Keratinocyte (primary cell): ENCODE results near the gene EWSR1.

ENCODE experiments used
- CTCF ChIP-seq, 3 experiments: IDR thresholded peaks in 1 of 3; conservative IDR thresholded peaks in 1 of 3; optimal IDR thresholded peaks in 1 of 3; 2 replicates in 2 of 3; 3 replicates in 1 of 3; pipeline versions ENCODE3 to v1.5.1; 2011; ENCODE audit warnings: low read length in 3 of 3, mild to moderate bottlenecking in 3 of 3, moderate library complexity in 2 of 3, control low read depth in 1 of 3, inconsistent platforms in 1 of 3; ENCODE audit not compliant: insufficient read depth in 2 of 3; ENCODE audit errors: extremely low read depth in 1 of 3
- EZH2 ChIP-seq: IDR thresholded peaks from one replicate; pipeline ENCODE4 v1.6.1; 2012; ENCODE audit warnings: inconsistent platforms, mild to moderate bottlenecking, low read length, moderate library complexity

DNA sequence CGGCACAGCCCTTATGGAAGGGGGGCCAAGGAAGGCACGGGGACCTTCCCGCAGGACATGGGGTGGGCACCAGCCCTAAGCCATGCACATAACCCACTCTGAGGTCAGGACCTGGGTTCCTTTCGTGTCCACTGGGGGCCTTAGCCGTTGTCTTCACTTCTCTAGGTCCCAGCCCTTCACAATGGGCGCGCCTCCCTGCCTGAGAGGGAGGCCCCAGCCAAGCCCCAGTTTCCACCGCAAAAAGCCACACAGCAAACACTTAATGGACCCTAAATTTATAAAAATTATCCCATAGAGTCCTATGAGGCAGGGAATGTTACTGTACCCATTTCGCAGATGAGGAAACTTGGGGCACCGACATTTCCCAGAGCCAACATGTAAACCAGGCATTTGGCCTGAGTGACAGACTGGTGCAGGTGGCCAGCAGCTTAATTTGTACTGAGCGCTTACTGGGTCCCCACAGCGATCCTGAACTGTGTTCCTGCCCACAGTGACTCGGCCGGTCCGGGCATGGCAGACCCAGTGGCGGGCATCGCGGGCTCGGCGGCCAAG is 39.6 kb downstream of the EWSR1 start:
- TF ChIP-seq CTCF (optimal IDR thresholded peaks at IDR 0.05 in 1 of 3, IDR thresholded peaks at IDR 0.05 in 1 of 3, conservative IDR thresholded peaks at IDR 0.05 in 1 of 3; ENCODE audit: extremely low read depth in 1 of 3, insufficient read depth in 2 of 3, low read length in 3 of 3) (no peak), EZH2 (no peak)
